Activated CD8-positive, alpha-beta memory T cell treated with anti-CD3 and anti-CD28 coated beads, Interleukin-2, amount 10 ng/mL, durations not matched to agents 7 days and 5 days (primary cell): Measurements from ENCODE around the gene GPC3. TPM values are rescaled to one million over a fixed set of nuclear protein-coding genes. Genes with fewer than 3 reads are reported as not detected.

Experiments
- ATAC-seq: fragments of 150-1000 bp; cut with Tn5 transposase; one replicate; pipeline ENCODE4 v1.10.0; 2021; ENCODE audit warnings: moderate library complexity
- CTCF ChIA-PET: fragments of 350-600 bp; sonication (Branson Sonifier 250); formaldehyde crosslinking; loops from one replicate; lab custom pipeline; 2021; ENCODE audit warnings: antibody characterized with exemption; lab: Charles Lee
- DNase-seq: peaks from one replicate; pipeline ENCODE4 v3.0.0-alpha.2; 2020
- H3K27ac Mint-ChIP-seq: one replicate; pipeline ENCODE4 v1.8.0; 2021; ENCODE audit warnings: mild to moderate bottlenecking, mixed read lengths
- H3K27me3 Mint-ChIP-seq: one replicate; pipeline ENCODE4 v1.8.0; 2021; ENCODE audit warnings: mixed read lengths
- H3K36me3 Mint-ChIP-seq: one replicate; pipeline ENCODE4 v1.8.0; 2021; ENCODE audit warnings: mild to moderate bottlenecking, mixed read lengths
- H3K4me1 Mint-ChIP-seq: one replicate; pipeline ENCODE4 v1.8.0; 2021; ENCODE audit warnings: mixed read lengths
- H3K4me3 Mint-ChIP-seq: one replicate; pipeline ENCODE4 v1.8.0; 2021; ENCODE audit warnings: mild to moderate bottlenecking, moderate library complexity, mixed read lengths
- H3K9me3 Mint-ChIP-seq: one replicate; pipeline ENCODE4 v1.8.0; 2022; ENCODE audit warnings: low read depth, mixed read lengths
- total RNA-seq, 2 experiments: library from RNA; stranded (reverse); gene quantifications; one replicate each; pipeline ENCODE4 v1.2.3, GENCODE V29; 2021

GPC3 gene
- total RNA-seq, 2 experiments from 2014 or later = not detected

- Mint-ChIP-seq H3K9me3 (no peaks in the 10 kb centered on the region), H3K4me1 (no peaks in the 10 kb centered on the region), H3K27ac (no peak overlapping the region), H3K27me3 (peaks cover 6% of the 10 kb centered on the region), H3K36me3 (no peaks in the 10 kb centered on the region), H3K4me3 (no peak overlapping the region)
- ATAC-seq (no peak), DNase-seq (no peak)
- CTCF ChIA-PET = no interaction called here
Measured at GRCh38 chrX:133702230-133702629, 283.2 kb downstream of the GPC3 start.

DNA sequence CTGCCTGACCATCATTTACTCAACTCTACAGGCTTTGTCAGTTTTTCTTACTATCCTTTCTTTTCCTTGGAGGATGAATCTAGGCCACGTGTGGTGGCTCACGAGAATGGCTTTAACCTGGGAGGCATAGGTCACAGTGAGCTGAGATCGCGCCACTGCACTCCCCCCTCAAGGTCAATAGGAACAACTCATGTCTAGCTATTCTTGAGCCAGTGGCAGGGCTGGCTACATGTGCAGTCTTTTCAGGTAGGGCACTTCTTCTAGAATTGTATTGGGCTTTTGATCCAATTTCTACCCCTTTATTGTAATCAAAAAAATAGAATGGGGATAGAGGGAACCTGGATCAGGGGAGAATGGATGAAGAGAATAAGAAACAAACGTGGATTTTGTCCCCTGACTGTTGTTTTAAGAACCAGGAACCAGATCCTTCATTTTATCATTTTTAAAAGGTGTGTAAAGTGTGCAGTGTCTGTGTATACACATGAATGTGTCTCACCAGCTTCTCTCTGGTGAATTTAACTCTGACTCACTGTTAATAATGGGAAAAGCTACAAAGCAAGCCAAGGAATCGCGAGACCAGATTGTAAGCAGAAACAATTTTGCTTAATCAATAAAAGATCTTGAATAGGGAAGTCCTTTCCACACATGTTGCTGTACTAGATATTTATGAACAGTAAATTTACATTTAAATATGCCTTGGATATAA lies 286.2 kb downstream of the GPC3 start:
- Mint-ChIP-seq H3K9me3 (no peaks in the 10 kb centered on the region), H3K27ac (no peak overlapping the region), H3K36me3 (no peaks in the 10 kb centered on the region), H3K4me3 (no peak overlapping the region), H3K27me3 (peaks cover 4% of the 10 kb centered on the region), H3K4me1 (no peaks in the 10 kb centered on the region)
- CTCF ChIA-PET = no interaction called here
- no peak for ATAC-seq
- no peak for DNase-seq

- Mint-ChIP-seq H3K27me3 (peaks cover 4% of the 10 kb centered on the region), H3K4me1 (no peaks in the 10 kb centered on the region), H3K27ac (no peak overlapping the region), H3K4me3 (no peak overlapping the region), H3K9me3 (no peaks in the 10 kb centered on the region), H3K36me3 (no peaks in the 10 kb centered on the region)
- DNase-seq = no peak
- ATAC-seq = no peak
- CTCF ChIA-PET = no interaction called here
Measured at GRCh38 chrX:133698298-133698697, 287.1 kb downstream of the GPC3 start.

DNA sequence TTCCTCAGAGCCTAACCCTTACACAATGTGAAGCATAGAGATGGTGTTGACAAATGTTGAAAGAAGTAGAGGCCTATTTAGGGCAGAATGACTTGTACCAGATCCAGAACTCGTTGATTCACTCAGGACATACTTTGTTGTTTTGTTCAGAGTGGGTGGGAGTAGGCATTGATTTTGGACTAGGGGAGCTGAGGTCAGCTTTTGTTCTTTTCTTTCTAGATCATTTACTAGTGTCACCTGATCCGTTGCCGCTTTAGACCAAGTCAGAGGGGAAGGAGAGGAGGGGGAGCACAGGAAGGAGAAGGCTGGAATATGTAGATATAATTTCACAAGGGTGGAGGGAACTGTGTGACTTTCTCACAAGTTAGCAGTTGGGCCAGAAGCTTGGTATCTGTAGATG lies 287.7 kb downstream of the GPC3 start:
- H3K36me3 Mint-ChIP-seq = no peaks in the 10 kb centered on the region
- H3K9me3 Mint-ChIP-seq = no peaks in the 10 kb centered on the region
- CTCF ChIA-PET = no interaction called here
- peaks cover 4% of the 10 kb centered on the region for H3K27me3 Mint-ChIP-seq
- no peak for DNase-seq
- no peaks in the 10 kb centered on the region for H3K4me1 Mint-ChIP-seq
- H3K4me3 Mint-ChIP-seq = no peak overlapping the region
- ATAC-seq = no peak
- H3K27ac Mint-ChIP-seq = no peak overlapping the region

DNA sequence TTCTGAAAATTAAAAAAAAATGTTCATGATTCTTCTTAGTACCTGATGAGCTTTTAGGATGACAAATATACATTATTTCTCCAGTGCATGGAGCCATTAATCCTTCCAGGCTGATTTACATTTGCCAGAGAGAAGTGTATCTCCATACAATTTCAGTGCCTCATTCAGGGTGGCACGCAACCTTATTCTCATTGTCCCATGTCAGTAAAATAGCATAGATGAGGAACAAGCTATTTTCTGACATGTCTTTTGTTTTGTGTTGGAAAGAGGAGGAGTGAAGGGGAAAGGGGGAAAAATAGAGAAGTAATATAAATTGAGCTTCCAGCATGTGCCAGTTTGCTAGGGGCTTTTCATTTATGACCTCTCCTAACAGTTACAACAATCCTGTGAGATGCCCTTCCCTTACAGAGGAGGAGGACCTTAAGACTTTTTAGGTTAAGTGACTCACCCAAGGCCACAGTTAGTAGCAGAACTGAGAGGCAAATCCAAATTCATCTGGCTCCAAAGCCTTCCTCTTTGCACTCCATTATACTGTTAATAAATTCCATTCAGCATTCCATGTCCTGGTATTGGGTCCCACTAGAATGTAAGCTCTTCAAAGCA lies 295.3 kb downstream of the GPC3 start:
- no peaks in the 10 kb centered on the region for H3K36me3 Mint-ChIP-seq
- H3K4me1 Mint-ChIP-seq = no peaks in the 10 kb centered on the region
- H3K27ac Mint-ChIP-seq = no peak overlapping the region
- DNase-seq = no peak
- ATAC-seq = no peak
- CTCF ChIA-PET = no interaction called here
- no peaks in the 10 kb centered on the region for H3K9me3 Mint-ChIP-seq
- H3K4me3 Mint-ChIP-seq = no peak overlapping the region
- H3K27me3 Mint-ChIP-seq = peaks cover 4% of the 10 kb centered on the region

DNA sequence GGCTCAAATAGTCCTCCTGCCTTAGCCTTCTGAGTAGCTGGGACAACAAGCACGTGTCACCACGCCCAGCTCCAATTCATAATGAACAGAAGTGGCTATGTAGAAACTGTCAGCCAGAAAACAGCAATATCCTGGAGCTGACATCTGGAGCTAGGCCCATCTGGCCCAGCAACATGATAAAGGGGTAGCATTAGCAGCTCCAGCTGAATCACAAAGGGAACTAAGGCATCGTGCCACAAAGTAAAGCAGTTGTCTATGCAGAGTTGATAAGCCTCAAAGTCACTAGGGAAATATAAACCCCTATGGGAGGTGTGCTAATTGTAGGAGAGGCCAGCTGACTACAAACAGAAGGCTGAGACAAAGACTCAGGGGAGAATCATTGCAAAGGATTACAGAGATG lies 299.6 kb downstream of the GPC3 start:
- H3K9me3 Mint-ChIP-seq = no peaks in the 10 kb centered on the region
- H3K4me1 Mint-ChIP-seq = peaks cover 1% of the 10 kb centered on the region
- CTCF ChIA-PET = no interaction called here
- no peak overlapping the region for H3K4me3 Mint-ChIP-seq
- peaks cover 3% of the 10 kb centered on the region for H3K27me3 Mint-ChIP-seq
- no peak for ATAC-seq
- DNase-seq = no peak
- no peaks in the 10 kb centered on the region for H3K36me3 Mint-ChIP-seq
- no peak overlapping the region for H3K27ac Mint-ChIP-seq

- peaks cover 3% of the 10 kb centered on the region for H3K27me3 Mint-ChIP-seq
- CTCF ChIA-PET = no interaction called here
Measured at GRCh38 chrX:133681897-133682296, 303.5 kb downstream of the GPC3 start.

DNA sequence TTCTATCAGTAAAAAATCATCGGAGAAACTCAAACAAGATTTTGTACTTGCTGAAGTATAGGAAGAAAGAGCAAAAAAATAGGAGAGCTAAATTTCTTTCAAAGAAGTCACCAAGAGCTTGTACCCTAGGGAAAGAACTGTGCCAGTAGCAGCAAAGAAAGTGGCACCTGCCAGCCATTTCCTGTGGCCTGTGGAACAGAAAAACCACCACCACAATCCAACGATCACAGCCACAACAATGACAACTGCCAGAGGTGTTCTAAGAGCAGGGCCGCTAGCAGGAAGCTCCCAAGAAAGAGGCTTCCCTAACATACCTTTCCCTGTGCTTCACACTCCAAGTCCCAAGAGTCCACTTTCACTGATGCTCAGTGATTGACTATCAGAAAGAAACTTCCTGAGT lies 304.0 kb downstream of the GPC3 start:
- no peak for ATAC-seq

More at GRCh38 chrX:133681897-133682296, 303.5 kb downstream of the GPC3 start:
- Mint-ChIP-seq H3K36me3 (no peaks in the 10 kb centered on the region), H3K4me1 (peaks cover 1% of the 10 kb centered on the region), H3K9me3 (no peaks in the 10 kb centered on the region), H3K27ac (no peak overlapping the region), H3K4me3 (no peak overlapping the region)
- ATAC-seq (no peak), DNase-seq (no peak)

DNA sequence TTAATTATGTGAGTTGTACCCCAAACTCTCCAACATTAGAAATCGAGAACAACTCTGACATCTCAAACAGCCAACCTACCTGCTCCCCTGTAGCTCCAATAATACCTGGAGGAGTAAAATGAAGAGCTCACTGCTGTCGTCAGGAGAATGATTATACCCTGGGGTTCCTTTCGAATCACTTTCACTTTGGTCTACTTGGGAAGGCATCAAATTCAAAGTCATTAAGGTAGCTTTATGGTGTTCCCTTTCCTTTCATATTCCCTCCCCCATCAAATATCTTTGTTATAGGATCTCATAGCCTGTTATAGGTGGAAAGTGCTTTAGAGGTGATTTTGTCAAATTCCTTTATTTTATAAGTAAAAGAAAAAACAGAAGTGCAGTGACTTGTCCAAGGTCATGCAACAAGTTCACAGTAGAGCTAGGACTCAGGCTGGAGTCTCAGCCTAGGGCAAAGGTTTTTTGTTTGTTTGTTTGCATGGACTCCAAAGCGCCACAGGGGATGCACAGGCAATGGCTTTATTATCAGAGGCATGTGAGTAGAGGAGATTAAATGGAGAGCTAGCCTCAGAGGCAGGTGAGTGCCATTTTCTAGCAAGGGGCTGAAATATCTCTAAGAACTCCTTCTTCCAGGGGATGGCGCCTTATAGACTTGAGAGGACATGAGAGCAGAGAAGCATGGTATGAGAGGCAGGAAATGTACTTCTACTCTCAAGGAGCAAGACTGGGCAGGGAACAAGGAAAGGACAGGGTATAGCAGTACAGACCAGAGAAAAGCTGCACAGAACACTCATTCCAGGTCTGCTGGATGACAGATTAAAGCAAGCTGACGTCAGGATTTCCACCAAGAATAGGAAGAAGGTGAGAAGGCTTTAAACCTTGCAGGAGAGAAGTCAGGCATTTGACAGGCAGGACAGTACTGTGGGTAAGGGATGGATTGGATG lies 308.0 kb downstream of the GPC3 start:
- no peaks in the 10 kb centered on the region for H3K36me3 Mint-ChIP-seq
- H3K4me1 Mint-ChIP-seq = peaks cover 1% of the 10 kb centered on the region
- no peak for ATAC-seq
- H3K9me3 Mint-ChIP-seq = no peaks in the 10 kb centered on the region
- DNase-seq = no peak
- no peak overlapping the region for H3K27ac Mint-ChIP-seq
- no peak overlapping the region for H3K4me3 Mint-ChIP-seq
- CTCF ChIA-PET = no interaction called here
- H3K27me3 Mint-ChIP-seq = no peaks in the 10 kb centered on the region

More for the DNA sequence above, 304.0 kb downstream of the GPC3 start:
- Mint-ChIP-seq H3K4me1 (peaks cover 1% of the 10 kb centered on the region), H3K36me3 (no peaks in the 10 kb centered on the region), H3K27ac (no peak overlapping the region), H3K9me3 (no peaks in the 10 kb centered on the region), H3K4me3 (no peak overlapping the region), H3K27me3 (peaks cover 3% of the 10 kb centered on the region)
- no peak for DNase-seq
- CTCF ChIA-PET = no interaction called here

GRCh38 chrX:133676344-133677122 lies 308.9 kb downstream of the GPC3 start:
- H3K36me3 Mint-ChIP-seq = no peaks in the 10 kb centered on the region
- no peak overlapping the region for H3K27ac Mint-ChIP-seq
- DNase-seq (no peak), ATAC-seq (no peak)
- H3K4me3 Mint-ChIP-seq = no peak overlapping the region
- H3K27me3 Mint-ChIP-seq = no peaks in the 10 kb centered on the region
- peaks cover under 1% of the 10 kb centered on the region for H3K4me1 Mint-ChIP-seq
- CTCF ChIA-PET = no interaction called here
- no peaks in the 10 kb centered on the region for H3K9me3 Mint-ChIP-seq

GRCh38 chrX:133674726-133675470 lies 310.5 kb downstream of the GPC3 start:
- CTCF ChIA-PET = no interaction called here
- Mint-ChIP-seq H3K4me1 (no peaks in the 10 kb centered on the region), H3K27ac (no peak overlapping the region), H3K36me3 (no peaks in the 10 kb centered on the region), H3K4me3 (no peak overlapping the region), H3K27me3 (no peaks in the 10 kb centered on the region), H3K9me3 (no peaks in the 10 kb centered on the region)
- DNase-seq (no peak), ATAC-seq (no peak)

- CTCF ChIA-PET = interaction anchor here (0.9 to 1.0 kb wide), 2 partner anchors 25 to 335 kb away, joined by 3 read pairs; no protein-coding TSS in a partner anchor
- no peak overlapping the region for H3K27ac Mint-ChIP-seq
- no peaks in the 10 kb centered on the region for H3K27me3 Mint-ChIP-seq
- ATAC-seq (no peak), DNase-seq (no peak)
- no peaks in the 10 kb centered on the region for H3K36me3 Mint-ChIP-seq
- no peaks in the 10 kb centered on the region for H3K4me1 Mint-ChIP-seq
- no peak overlapping the region for H3K4me3 Mint-ChIP-seq
- H3K9me3 Mint-ChIP-seq = no peaks in the 10 kb centered on the region
Measured at GRCh38 chrX:133670383-133670782, 315.0 kb downstream of the GPC3 start.
